K562 (cell line): ENCODE measurements around the gene FGFR4. TPM values are rescaled to one million over a fixed set of nuclear protein-coding genes. Genes with fewer than 3 reads are reported as not detected.

Experiments used
- ARID3A ChIP-seq: IDR thresholded peaks from 2 replicates; pipeline ENCODE4 v1.6.1; 2012; ENCODE audit warnings: low read depth, low read length, improper control_type of control experiment, borderline replicate concordance
- CC2D1A ChIP-seq: fragments of 450-650 bp; IDR thresholded peaks from 2 replicates; pipeline ENCODE4 v1.6.1; 2017; ENCODE audit warnings: mild to moderate bottlenecking
- CCNT2 ChIP-seq: IDR thresholded peaks from 2 replicates; pipeline ENCODE4 v1.6.1; 2011; ENCODE audit warnings: borderline replicate concordance, low read depth, mild to moderate bottlenecking, moderate library complexity, mixed read lengths, low read length; ENCODE audit not compliant: insufficient read length; ENCODE audit errors: extremely low read depth
- ESRRB ChIP-seq: fragments of 250-450 bp; sonication (Bioruptor Pico); IDR thresholded peaks from 2 replicates; pipeline ENCODE4 v1.5.0; 2020; ENCODE audit warnings: mild to moderate bottlenecking, moderate library complexity, borderline replicate concordance
- FOXA3 ChIP-seq, 2 experiments: fragments of 450-650 bp in 1 of 2; sonication (generic) in 1 of 2; formaldehyde crosslinking; IDR thresholded peaks in 1 of 2; conservative IDR thresholded peaks in 1 of 2; 2 replicates each; pipeline versions ENCODE4 v1.4.0 to v1.8.0; 2020 to 2022; ENCODE audit warnings: mild to moderate bottlenecking in 2 of 2, missing genetic modification reagents in 1 of 2
- NBN ChIP-seq: fragments of 450-650 bp; IDR thresholded peaks from 2 replicates; pipeline ENCODE4 v1.6.1; 2016; ENCODE audit warnings: low read depth, mild to moderate bottlenecking
- NCOA4 ChIP-seq: fragments of 450-650 bp; IDR thresholded peaks from 2 replicates; pipeline ENCODE4 v1.6.1; 2018; ENCODE audit warnings: mild to moderate bottlenecking; ENCODE audit not compliant: partially characterized antibody
- SAFB ChIP-seq: fragments of 200-400 bp; formaldehyde crosslinking; IDR thresholded peaks from 2 replicates; pipeline ENCODE4 v1.6.1; 2017; ENCODE audit warnings: low read depth, low read length, borderline replicate concordance
- SRSF1 ChIP-seq: fragments of 200-400 bp; formaldehyde crosslinking; IDR thresholded peaks from 2 replicates; pipeline ENCODE4 v1.6.1; 2017; ENCODE audit warnings: mild to moderate bottlenecking, low read depth, low read length, moderate library complexity
- TAF1 ChIP-seq: IDR thresholded peaks from 2 replicates; pipeline ENCODE4 v1.6.1; 2011; ENCODE audit warnings: mild to moderate bottlenecking, low read length, moderate library complexity; ENCODE audit not compliant: insufficient read depth, control insufficient read depth, severe bottlenecking; ENCODE audit errors: extremely low read depth
- ZBTB5 ChIP-seq: fragments of 450-650 bp; IDR thresholded peaks from 2 replicates; pipeline ENCODE4 v1.6.1; 2017; ENCODE audit warnings: antibody characterized with exemption
- ZNF224 ChIP-seq: sonication (generic); formaldehyde crosslinking; IDR thresholded peaks from 2 replicates; pipeline ENCODE4 v1.8.0; 2022; ENCODE audit warnings: mild to moderate bottlenecking, missing genetic modification reagents
- ZNF263 ChIP-seq: sonication (generic); formaldehyde crosslinking; IDR thresholded peaks from 2 replicates; pipeline ENCODE4 v1.8.0; 2022; ENCODE audit warnings: mild to moderate bottlenecking, missing genetic modification reagents, borderline replicate concordance
- ZNF280B ChIP-seq: fragments of 250-450 bp; sonication (Bioruptor Pico); IDR thresholded peaks from 2 replicates; pipeline ENCODE4 v1.5.1; 2021; ENCODE audit warnings: mild to moderate bottlenecking
- ZNF41 ChIP-seq: fragments of 250-450 bp; sonication (Bioruptor Pico); conservative IDR thresholded peaks from 2 replicates; pipeline ENCODE4 v1.4.0; 2020; ENCODE audit warnings: mild to moderate bottlenecking
- polyA plus RNA-seq, 8 experiments: library from polyadenylated mRNA; depleted of rRNA in 4 of 8; stranded (reverse) in 5 of 8; unstranded in 3 of 8; fragments of >200 nt; fragmentation: Nextera tagmentation in 2 of 8; fragmentation: Illumina TruSeq in 1 of 8; extraction: Ambion mirVana in 2 of 8; extraction: Trizol in 1 of 8; gene quantifications; 2 replicates each; pipeline versions ENCODE4 v1.2.1 to v1.2.3, GENCODE V29; 2011 to 2014; ENCODE audit warnings: inconsistent platforms in 1 of 8, missing spikeins in 1 of 8
- total RNA-seq, 7 experiments: library from RNA; depleted of rRNA in 6 of 7; stranded (reverse); fragments of >200 nt in 6 of 7; fragmentation: Illumina TruSeq in 2 of 7; extraction: Trizol in 2 of 7; gene quantifications; 2 replicates each; pipeline versions ENCODE4 v1.2.1 to v1.2.3, GENCODE V29; 2011 to 2021; ENCODE audit warnings: low replicate concordance in 1 of 7
- TF ChIP-seq, protein P1 (sequence below): fragments of 450-650 bp; IDR thresholded peaks from one replicate; pipeline ENCODE4 v1.6.1; 2018; ENCODE audit warnings: mild to moderate bottlenecking, moderate library complexity; ENCODE audit not compliant: partially characterized antibody
- TF ChIP-seq, protein P2 (sequence below): fragments of 450-650 bp; IDR thresholded peaks from 2 replicates; pipeline ENCODE4 v1.6.1; 2016; ENCODE audit warnings: mild to moderate bottlenecking

Gene FGFR4
- total and polyA plus RNA-seq, 9 of the 15 experiments (the other 6 are each of a cell fraction or from before 2014, with no cell fraction given), result 0.76 to 35.4 (median 7.5) TPM

GRCh38 chr5:177133096-177133852 is 46.6 kb downstream of the FGFR4 start, which contains the start of gene NSD1 (continued):
- TF ChIP-seq, protein P1, sequence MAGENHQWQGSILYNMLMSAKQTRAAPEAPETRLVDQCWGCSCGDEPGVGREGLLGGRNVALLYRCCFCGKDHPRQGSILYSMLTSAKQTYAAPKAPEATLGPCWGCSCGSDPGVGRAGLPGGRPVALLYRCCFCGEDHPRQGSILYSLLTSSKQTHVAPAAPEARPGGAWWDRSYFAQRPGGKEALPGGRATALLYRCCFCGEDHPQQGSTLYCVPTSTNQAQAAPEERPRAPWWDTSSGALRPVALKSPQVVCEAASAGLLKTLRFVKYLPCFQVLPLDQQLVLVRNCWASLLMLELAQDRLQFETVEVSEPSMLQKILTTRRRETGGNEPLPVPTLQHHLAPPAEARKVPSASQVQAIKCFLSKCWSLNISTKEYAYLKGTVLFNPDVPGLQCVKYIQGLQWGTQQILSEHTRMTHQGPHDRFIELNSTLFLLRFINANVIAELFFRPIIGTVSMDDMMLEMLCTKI, result no peak
- TF ChIP-seq CC2D1A (no peak), ARID3A (no peak), ZBTB5 (no peak), ZNF224 (CRISPR knock-in tag) (no peak), TAF1 (peak; percentile 53), ZNF263 (CRISPR knock-in tag) (0 out of 2 replicates have a peak, but pooled peaks have one; percentile 25), ESRRB (no peak), ZNF280B (no peak), SAFB (no peak), FOXA3 (CRISPR knock-in tag; conservative IDR thresholded peaks at IDR 0.05 in 1 of 2, IDR thresholded peaks at IDR 0.05 in 1 of 2) (no peak), NCOA4 (no peak), NBN (no peak), ZNF41 (CRISPR knock-in tag) (no peak), CCNT2 (peak; percentile 67), SRSF1 (0 out of 2 replicates have a peak, but pooled peaks have one; percentile 6)
- TF ChIP-seq, protein P2, sequence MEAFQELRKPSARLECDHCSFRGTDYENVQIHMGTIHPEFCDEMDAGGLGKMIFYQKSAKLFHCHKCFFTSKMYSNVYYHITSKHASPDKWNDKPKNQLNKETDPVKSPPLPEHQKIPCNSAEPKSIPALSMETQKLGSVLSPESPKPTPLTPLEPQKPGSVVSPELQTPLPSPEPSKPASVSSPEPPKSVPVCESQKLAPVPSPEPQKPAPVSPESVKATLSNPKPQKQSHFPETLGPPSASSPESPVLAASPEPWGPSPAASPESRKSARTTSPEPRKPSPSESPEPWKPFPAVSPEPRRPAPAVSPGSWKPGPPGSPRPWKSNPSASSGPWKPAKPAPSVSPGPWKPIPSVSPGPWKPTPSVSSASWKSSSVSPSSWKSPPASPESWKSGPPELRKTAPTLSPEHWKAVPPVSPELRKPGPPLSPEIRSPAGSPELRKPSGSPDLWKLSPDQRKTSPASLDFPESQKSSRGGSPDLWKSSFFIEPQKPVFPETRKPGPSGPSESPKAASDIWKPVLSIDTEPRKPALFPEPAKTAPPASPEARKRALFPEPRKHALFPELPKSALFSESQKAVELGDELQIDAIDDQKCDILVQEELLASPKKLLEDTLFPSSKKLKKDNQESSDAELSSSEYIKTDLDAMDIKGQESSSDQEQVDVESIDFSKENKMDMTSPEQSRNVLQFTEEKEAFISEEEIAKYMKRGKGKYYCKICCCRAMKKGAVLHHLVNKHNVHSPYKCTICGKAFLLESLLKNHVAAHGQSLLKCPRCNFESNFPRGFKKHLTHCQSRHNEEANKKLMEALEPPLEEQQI, result no peak
